ENCODE results near the gene CIRBP. TPM values are rescaled to one million over a fixed set of nuclear protein-coding genes. Genes with fewer than 3 reads are reported as not detected.
"Not testable (repeated sequence)": the region's sequence is repeated elsewhere in the genome, so short reads cannot be mapped to it uniquely, and the experiment has no call there.

CIRBP gene
- total RNA-seq, 1 experiment from 2014 or later, result 219 TPM

DNA sequence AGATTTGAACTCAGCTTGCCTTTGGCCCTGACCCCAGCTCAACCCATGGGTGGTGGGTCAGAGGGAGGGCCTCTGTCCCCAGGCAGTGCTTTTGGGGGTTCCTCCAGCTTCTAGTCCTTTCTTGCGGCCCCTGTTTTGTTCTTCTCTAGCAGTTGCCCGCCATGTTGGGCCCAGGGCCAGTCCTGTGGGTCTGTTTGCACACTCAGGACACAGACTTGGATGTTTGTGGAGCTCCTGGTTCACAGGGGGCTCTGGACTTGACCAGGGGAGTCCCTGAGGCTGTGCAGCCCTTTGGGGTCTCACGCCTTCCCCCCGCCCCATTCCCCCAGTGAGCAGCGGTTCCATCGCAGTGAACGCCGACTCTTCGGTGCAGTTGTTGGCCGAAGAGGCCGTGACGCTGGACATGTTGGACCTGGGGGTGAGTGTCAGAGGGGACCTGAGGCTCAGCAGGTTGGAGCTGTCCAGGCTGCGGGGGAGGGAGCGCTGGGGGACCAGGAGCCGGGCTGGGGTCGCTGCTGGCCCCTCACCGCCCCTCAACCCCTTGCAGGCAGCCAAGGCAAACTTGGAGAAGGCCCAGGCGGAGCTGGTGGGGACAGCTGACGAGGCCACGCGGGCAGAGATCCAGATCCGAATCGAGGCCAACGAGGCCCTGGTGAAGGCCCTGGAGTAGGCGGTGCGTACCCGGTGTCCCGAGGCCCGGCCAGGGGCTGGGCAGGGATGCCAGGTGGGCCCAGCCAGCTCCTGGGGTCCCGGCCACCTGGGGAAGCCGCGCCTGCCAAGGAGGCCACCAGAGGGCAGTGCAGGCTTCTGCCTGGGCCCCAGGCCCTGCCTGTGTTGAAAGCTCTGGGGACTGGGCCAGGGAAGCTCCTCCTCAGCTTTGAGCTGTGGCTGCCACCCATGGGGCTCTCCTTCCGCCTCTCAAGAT, 25.1 kb upstream of the CIRBP start:
- DNase-seq (ENCODE audit: low read depth), result peak; percentile 71

DNA sequence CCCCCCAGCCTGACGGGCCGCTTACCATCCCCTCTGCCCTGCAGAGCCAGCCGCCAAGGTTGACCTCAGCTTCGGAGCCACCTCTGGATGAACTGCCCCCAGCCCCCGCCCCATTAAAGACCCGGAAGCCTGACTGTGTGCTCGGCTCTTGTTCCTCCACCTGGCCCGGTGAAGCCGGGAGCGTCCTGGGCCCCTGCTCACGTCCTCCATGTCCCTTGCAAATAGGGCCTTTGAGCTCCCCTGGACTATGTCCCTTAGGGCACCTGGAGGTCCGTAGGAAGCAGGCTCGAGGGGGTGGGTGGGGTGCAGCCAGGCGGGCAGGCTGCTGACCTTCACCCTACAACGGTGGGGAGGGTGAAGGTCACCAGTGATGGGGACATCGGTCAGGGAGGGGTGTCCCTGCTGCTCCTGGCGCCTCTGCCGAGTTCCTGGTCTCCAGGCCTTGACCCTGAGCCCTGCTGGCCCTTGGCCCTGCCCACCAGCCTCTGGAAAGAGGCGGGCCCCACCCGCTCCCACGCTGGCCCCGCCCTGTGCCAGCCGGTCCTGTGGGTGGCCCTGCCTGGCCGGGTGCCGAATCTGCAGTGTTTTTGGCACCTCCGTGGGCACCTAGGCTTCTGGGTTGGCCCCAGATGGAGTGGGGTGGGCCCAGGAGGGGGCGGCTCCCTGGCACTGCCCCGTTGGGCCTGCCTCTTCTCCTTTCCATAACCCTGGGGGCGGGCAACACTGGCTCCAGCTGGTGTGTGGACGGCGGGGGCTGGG, 24.3 kb upstream of the CIRBP start:
- no peak for DNase-seq (ENCODE audit: low read depth)

DNA sequence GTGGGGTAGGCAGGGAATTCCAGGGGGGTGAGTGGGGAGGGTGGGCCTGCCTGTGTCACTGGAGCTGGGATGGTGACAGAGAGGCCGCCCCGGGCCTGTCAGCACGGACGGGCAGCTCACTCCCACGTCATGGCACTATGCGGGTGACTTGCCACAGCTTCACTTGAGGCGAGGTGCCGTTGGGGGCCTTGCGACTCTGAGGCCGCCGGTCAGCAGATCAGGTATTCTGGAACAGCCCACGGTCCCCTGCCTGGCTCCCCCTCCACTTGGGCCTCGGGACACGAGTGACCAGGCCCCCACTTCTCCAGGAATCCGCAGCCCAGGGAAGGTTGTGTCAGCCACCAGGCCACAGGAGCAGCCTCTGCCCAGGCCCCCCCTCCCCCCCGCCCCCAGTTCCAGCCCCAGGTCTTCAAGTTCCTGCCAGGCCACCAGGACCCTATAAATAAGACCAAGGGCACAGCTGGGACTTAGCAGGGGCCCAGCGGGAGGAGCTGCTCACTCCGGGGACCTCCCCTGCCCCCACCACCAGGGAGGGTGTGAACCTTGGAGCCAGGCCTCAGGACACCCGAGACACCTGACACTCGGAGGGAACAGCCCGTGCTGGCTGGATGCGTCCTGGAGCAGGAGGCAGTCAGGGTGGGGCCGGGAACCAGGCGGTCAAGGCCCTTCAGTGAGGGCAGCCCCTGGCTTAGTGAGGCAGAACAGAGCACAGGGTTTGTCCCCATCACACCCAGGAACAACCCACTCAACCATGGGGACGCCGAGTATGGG, 23.5 kb upstream of the CIRBP start:
- no peak for DNase-seq (ENCODE audit: low read depth)

DNA sequence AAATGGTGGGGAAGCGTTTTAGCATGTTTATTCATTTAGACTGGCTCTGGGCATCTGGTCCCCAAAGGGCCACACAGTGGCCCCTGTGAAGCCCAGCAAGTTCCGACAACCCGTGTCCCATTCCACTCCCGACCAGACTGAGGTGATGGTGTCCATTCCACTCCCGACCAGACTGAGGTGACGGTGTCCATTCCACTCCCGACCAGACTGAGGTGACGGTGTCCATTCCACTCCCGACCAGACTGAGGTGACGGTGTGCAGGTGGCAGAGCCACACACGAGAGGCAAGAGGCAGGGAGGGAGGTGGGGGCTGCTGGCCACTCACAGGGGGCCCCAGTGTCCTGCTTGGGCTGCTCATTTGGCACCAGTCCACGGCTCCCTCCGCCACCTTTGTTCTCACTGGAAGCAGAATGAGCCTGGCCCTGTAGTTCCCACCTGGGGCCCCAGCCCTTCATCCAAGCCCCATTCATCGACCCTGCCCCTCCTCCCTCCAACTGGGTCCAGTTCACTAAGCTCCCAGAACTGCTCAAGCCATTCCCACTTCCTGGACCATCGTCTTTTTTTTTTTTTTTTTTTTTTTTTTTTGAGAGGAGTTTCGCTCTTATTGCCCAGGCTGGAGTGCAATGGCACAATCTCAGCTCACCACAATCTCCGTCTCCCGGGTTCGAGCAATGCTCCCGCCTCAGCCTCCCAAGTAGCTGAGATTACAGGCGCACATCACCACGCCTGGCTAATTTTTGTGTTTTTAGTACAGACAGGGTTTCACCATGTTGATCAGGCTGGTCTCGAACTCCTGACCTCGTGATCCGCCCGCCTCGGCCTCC, 22.7 kb upstream of the CIRBP start:
- DNase-seq (ENCODE audit: low read depth), result not testable (repeated sequence)

DNA sequence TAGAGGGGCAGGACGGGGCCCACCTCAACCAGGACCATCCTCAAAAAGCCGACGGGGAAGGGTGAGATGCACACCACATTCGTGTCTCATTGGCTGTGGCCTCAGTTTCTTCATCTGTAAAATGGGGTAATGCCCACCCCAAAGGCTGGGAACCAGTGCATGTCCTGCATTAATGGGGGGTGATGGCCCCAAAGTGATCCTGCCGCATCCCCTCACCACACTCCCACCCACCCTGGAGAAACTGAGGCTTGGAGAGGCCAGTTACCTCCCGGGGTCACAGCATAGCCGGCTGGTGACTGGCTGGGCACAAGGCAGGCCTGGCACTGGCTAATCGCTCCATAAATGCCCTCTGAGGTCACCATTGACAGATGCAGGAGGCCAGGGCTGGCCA, 21.4 kb upstream of the CIRBP start:
- DNase-seq (ENCODE audit: low read depth), result no peak

DNA sequence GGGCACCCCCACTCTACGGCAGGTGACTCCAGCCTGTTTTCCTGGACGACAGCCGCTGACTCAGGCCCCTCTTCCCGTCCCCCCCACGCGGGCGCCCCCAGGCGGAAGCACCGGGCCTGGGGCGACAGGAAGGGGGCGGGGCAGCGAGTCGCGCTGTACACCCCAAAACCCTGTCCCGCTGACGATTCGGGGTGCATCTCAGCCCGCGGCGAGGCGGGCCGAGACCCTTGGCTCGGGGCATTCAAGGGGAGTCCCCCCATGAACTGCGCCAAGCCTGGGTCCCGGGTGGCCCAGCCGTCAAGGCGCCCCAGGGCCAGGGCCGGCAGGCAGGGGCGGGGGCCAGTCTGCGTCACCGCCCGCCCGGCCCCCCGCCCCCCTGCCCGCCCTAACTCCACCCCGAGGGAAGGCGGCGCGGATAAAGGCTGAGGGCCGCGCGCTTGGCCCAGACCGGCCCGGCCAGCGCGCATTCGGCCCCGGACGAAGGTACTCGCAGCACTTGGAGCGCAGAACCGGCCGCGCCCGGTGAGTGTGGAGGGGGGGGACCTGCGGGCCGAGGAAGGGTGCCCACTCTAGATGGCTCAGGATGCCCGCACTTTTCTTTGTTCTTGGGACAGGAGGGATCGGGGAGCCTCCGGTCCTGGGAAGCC, 20.9 kb upstream of the CIRBP start, which contains the start of gene MIDN:
Gene MIDN, plus strand, starts transcription at position 445 of the 647 bp plus-strand sequence. CDS start 1,714 bp downstream, outside the sequence.
- DNase-seq (ENCODE audit: low read depth), result peak; percentile 80

DNA sequence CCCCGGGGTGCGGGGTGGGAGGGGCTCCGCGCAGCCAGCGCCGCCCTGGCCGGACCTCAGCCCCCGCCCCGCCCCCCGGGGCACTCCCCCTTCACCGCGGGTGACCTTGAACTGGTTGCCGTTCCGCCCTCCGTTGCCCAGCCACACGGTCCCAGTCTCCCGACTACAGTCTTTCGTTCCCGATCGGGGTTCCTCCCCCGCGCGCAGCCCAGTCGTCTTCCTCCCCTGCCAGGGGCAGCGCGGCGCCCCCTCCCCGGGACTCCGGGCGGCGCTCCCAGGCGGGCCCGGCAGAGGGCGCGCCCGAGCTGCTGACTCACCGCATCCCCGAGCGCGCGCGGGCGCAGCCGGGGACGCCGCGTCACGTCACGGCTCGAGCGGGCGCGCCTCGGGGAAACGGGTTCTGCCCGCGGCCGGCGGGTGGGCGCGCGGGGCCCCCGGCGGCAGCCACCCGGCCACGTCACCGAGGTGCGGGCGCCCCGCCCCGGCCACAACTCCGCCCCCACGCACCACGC, 20.3 kb upstream of the CIRBP start:
- DNase-seq (ENCODE audit: low read depth), result no peak

DNA sequence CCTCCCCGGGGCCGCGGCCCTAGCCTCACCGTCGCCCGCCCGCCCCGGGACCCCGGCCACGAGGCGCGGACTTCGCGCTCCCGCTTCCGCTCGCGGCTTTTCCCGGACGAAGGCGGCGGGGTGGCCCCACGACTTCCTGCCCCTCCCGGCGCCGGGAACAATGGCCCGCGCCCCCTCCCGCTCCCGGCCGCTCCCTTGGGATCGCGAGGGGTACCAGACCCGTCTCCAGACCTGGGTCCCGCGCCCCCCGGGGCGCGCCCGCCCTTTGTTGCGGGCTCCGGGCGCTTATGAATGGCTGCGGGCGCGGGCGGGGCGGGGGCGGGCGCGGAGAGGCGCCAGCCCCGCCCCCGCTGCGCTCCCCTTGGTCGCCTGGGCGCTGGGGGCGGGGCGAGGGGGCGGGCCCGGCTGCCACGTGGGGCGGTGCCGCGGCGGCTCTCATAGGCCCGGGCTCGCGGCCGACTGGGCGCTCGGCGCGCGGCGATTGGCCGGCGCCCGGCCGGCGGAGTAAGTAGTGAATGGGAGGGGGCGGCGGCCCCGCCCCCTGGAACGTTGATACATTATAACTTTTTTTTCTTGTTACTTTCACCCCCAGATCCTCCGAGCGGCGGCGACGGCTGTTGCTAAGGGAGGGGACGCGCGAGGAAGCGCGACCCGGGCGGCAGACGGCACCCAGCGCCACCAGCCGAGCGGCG, 19.7 kb upstream of the CIRBP start:
- DNase-seq (ENCODE audit: low read depth), result peak; percentile 94

DNA sequence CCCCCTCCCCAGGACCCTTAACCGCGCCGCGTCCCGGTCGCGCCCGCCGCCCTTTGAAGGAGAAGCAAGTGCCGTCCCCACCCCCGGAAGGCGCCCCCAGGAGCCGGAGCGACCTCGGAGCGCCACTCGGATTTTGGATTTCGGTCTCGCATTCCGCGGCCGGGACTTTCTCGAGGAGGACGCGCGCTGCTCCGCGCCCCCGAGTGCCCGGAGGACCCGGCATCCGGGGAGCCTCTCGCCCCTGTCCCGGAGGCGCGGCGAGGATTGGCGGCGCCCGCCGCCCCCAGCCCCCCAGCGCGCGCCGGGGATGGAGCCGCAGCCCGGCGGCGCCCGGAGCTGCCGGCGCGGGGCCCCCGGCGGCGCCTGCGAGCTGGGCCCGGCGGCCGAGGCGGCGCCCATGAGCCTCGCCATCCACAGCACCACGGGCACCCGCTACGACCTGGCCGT, 19.1 kb upstream of the CIRBP start:
- no peak for DNase-seq (ENCODE audit: low read depth)

DNA sequence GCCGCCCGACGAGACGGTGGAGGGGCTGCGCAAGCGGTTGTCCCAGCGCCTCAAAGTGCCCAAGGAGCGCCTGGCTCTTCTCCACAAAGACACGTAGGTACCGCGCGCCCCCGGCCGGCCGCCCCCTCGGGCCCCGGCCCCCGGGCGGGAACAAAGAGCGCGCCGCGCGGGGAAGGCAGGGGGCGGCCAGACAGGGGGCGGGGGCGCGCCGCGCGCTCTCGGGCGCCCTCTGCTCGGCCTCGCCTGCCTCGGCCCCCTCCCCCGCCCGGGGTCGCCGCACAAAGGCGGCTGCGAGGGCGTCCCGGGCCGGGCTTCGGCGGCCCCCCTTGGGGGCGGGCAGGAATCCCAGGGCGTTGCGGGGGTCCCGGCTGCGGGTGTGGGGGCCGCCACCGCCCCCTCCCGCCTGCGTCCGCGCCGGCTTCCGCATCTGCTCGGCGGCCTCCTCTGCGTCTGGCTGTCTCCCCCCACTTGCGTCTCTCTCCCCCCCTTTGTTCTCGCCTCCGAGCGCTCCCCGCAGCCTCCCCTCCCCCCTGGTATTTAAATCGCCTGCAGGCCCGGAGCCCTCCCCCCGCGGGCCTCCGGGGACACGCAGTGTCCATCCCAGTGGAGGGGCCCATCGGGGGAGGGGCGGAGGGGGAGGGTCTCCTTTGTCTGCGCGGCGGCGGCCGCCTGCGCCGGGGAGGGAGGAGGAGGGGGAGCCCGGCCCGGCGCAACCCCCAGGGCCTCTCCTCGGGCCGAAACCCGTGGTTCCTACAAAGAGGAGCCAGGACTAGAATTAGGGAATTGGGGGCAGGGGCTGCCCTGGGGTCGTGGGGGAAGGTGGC, 18.5 kb upstream of the CIRBP start:
- DNase-seq (ENCODE audit: low read depth), result no peak

DNA sequence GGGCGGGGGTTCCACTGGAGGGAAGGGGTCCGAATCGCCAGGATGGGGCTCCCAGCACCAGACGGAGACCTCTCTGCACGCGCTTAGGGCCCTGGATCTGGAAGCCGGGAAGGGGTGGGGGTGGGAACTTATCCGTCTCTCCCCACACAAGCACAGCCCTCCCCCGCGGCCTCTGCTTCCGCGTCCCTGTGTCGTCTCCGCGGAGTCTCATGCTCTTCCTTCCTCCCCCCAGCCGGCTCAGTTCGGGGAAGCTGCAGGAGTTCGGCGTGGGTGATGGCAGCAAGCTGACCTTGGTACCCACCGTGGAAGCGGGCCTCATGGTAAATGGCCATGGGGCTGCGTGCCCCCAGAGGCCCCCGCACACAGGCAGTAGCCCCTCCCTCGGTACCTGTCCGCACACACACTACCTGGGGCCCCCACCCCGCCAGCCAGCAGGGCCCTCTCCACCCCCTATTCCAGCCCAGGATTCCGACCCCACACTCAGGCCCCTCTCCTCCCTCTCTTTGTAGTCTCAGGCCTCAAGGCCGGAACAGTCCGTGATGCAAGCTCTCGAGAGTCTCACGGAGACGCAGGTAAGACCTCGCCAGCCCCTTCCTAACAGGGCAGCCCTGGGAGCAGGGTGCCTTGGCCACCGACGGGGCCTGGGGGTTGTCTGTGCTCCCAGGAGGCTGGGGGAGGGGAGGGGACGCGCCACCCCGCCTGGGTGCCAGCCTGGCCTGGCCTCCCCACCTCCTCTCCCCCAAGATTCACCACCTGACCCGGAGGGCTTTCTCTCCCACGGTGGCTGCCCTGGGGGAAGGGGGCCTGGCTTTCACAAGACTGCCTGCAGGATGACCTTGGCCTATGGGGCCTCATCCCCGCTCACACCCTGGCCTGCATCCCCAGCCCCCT, 17.6 kb upstream of the CIRBP start:
- DNase-seq (ENCODE audit: low read depth), result peak; percentile 72

DNA sequence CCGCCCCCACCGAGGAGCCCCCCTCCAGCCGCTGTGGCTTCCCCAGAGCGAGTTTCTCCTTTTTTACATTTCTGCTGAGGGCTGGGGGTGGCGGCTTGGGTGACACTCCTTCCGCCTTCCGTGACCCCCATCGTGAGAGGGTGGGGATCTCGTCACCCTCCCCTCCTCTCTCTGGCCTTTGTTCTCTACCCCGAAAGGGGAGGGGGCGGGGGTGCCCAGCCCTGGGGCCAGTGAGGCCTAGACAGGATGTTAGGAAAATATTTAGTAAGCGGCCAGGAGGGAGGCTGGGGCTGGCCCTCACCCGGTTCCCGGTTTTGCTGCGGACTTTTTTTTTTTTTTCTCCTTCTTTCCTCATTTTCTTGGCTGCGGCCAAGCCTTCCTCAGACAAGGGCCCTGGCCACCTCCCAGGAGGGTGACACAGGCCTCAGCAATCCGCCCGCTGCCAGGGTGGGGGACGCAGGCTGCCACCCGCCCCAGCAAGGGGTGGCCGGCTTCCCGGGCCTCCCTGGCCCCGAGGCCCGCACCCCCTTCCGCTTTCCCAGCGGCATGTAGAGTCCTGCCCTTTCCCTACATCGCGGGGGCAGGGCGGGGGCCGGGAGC, 16.8 kb upstream of the CIRBP start:
- DNase-seq (ENCODE audit: low read depth), result peak; percentile 95

DNA sequence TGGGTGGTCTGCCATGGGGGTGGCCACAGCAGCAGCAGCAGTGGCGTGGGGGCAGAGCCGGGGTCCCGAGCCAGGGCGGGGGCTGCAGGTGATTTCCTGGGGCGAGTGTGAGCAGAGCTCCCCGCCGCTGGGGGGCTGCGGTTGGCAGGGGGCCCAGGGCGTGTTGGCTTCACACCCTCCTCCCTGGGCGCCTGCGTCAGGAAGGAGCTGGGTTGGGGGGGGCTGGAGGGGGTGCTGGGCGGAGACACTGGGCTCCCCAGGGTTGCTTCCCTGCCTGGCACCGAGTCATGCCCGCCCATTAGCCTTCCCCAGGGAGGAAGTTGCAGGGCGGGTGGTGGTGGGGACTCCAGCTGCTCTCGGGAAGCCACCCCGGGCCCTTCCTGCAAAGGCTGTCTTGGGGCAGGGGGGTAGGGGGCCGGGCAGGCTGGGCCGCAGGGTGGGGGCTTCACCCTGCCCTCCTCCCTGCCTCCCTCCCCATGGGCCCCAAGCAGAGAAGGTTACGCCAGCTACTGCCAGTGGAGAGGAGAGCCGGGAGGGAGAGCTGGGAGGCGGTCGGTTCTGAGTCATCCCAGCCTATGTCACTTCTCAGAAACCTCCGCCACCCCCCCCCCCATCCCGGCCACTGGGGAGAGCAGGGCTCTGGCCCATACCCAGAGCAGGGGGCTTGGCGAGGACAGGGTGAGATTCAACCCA, 16.2 kb upstream of the CIRBP start:
- DNase-seq (ENCODE audit: low read depth), result peak; percentile 91

DNA sequence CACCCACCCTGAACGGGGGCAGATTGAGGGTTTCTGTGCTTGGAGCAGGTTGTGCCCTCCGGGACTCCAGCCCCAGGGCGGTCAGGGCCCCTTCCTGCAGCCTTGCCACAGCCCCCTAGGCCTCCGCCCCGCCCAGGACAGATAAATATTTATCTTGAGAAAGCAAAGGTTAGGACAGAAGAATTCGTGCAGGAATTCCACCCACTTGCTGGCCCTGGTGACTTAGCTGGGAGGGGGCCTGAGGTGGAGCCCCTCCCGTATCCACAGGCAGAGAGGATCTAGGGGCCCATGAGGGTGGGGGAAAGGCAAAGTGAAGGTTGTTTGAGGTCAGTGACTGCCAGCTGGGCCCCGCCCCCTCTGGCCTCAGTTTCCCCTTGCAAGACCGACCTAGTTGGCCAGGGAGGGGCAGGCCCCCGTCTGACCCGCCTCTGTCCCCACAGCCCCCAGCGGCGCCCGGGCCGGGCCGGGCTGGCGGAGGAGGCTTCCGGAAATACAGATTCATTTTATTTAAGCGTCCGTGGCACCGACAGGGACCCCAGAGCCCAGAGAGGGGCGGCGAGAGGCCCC, 15.5 kb upstream of the CIRBP start:
- no peak for DNase-seq (ENCODE audit: low read depth)

DNA sequence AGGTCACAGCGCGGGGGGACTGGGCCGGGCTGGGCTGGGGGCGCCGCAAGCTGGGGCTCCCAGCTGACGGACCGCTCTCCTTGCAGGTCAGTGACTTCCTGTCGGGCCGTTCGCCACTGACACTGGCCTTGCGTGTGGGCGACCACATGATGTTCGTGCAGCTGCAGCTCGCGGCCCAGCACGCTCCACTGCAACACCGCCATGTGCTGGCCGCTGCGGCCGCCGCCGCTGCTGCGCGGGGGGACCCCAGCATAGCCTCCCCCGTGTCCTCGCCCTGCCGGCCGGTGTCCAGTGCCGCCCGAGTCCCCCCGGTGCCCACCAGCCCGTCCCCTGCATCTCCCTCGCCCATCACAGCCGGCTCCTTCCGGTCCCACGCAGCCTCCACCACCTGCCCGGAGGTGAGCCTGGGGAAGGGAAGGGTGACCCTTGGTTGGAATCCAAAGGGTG, 15.0 kb upstream of the CIRBP start:
- DNase-seq (ENCODE audit: low read depth), result no peak

Data from HT1080 (cell line).